ENCODE results near the gene RFTN1. TPM values are rescaled to one million over a fixed set of nuclear protein-coding genes. Genes with fewer than 3 reads are reported as not detected.

The RFTN1 gene
- total and polyA plus RNA-seq, 10 of the 15 experiments (the other 5 are each of a cell fraction or from before 2014, with no cell fraction given), result 20.6 to 213 (median 147) TPM

- no peak for TF ChIP-seq NFYB (IDR thresholded peaks at IDR 0.05; ENCODE audit: insufficient read depth, low read depth, low read length)
- no peak for TF ChIP-seq SIX5 (IDR thresholded peaks at IDR 0.05; ENCODE audit: low read depth, low read length, severe bottlenecking)
- TF ChIP-seq GATAD2B (conservative IDR thresholded peaks at IDR 0.05; ENCODE audit: low read depth), result peak; percentile 39; the same call in 1 of the 2 replicates
- no peak for TF ChIP-seq EZH2 (IDR thresholded peaks at IDR 0.05; ENCODE audit: borderline replicate concordance, control insufficient read depth, low read depth, low read length)
- no peak for TF ChIP-seq IRF5 (IDR thresholded peaks at IDR 0.05; ENCODE audit: borderline replicate concordance)
- TF ChIP-seq KDM1A (IDR thresholded peaks at IDR 0.05; ENCODE audit: borderline replicate concordance), result no peak
- TF ChIP-seq RELB (IDR thresholded peaks at IDR 0.05; ENCODE audit: low read depth), result no peak; the same call in 1 of the 2 replicates
- TF ChIP-seq, protein P1, sequence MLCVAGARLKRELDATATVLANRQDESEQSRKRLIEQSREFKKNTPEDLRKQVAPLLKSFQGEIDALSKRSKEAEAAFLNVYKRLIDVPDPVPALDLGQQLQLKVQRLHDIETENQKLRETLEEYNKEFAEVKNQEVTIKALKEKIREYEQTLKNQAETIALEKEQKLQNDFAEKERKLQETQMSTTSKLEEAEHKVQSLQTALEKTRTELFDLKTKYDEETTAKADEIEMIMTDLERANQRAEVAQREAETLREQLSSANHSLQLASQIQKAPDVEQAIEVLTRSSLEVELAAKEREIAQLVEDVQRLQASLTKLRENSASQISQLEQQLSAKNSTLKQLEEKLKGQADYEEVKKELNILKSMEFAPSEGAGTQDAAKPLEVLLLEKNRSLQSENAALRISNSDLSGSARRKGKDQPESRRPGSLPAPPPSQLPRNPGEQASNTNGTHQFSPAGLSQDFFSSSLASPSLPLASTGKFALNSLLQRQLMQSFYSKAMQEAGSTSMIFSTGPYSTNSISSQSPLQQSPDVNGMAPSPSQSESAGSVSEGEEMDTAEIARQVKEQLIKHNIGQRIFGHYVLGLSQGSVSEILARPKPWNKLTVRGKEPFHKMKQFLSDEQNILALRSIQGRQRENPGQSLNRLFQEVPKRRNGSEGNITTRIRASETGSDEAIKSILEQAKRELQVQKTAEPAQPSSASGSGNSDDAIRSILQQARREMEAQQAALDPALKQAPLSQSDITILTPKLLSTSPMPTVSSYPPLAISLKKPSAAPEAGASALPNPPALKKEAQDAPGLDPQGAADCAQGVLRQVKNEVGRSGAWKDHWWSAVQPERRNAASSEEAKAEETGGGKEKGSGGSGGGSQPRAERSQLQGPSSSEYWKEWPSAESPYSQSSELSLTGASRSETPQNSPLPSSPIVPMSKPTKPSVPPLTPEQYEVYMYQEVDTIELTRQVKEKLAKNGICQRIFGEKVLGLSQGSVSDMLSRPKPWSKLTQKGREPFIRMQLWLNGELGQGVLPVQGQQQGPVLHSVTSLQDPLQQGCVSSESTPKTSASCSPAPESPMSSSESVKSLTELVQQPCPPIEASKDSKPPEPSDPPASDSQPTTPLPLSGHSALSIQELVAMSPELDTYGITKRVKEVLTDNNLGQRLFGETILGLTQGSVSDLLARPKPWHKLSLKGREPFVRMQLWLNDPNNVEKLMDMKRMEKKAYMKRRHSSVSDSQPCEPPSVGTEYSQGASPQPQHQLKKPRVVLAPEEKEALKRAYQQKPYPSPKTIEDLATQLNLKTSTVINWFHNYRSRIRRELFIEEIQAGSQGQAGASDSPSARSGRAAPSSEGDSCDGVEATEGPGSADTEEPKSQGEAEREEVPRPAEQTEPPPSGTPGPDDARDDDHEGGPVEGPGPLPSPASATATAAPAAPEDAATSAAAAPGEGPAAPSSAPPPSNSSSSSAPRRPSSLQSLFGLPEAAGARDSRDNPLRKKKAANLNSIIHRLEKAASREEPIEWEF (IDR thresholded peaks at IDR 0.05; ENCODE audit: insufficient replicate concordance, low read depth, low read length), result peak; percentile 41
- peak; percentile 6; the same call in 1 of the 2 replicates for TF ChIP-seq ZNF207 (IDR thresholded peaks at IDR 0.05; ENCODE audit: borderline replicate concordance)
- peak; percentile 19 for TF ChIP-seq DPF2 (IDR thresholded peaks at IDR 0.05)
- peak; percentile 50; the same call in 1 of the 2 replicates for TF ChIP-seq CREB1 (IDR thresholded peaks at IDR 0.05; ENCODE audit: low read depth)
- TF ChIP-seq PAX5 (IDR thresholded peaks at IDR 0.05; ENCODE audit: borderline replicate concordance, low read depth, low read length), result no peak
- peak; percentile 97 for TF ChIP-seq MEF2B (IDR thresholded peaks at IDR 0.05; ENCODE audit: partially characterized antibody, poor library complexity, severe bottlenecking)
- TF ChIP-seq, protein P2, sequence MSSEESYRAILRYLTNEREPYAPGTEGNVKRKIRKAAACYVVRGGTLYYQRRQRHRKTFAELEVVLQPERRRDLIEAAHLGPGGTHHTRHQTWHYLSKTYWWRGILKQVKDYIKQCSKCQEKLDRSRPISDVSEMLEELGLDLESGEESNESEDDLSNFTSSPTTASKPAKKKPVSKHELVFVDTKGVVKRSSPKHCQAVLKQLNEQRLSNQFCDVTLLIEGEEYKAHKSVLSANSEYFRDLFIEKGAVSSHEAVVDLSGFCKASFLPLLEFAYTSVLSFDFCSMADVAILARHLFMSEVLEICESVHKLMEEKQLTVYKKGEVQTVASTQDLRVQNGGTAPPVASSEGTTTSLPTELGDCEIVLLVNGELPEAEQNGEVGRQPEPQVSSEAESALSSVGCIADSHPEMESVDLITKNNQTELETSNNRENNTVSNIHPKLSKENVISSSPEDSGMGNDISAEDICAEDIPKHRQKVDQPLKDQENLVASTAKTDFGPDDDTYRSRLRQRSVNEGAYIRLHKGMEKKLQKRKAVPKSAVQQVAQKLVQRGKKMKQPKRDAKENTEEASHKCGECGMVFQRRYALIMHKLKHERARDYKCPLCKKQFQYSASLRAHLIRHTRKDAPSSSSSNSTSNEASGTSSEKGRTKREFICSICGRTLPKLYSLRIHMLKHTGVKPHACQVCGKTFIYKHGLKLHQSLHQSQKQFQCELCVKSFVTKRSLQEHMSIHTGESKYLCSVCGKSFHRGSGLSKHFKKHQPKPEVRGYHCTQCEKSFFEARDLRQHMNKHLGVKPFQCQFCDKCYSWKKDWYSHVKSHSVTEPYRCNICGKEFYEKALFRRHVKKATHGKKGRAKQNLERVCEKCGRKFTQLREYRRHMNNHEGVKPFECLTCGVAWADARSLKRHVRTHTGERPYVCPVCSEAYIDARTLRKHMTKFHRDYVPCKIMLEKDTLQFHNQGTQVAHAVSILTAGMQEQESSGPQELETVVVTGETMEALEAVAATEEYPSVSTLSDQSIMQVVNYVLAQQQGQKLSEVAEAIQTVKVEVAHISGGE (CRISPR knock-in tag; IDR thresholded peaks at IDR 0.05), result no peak
- no peak for TF ChIP-seq MYC (IDR thresholded peaks at IDR 0.05; ENCODE audit: insufficient read depth, insufficient read length, insufficient replicate concordance, low read length, severe bottlenecking)
- no peak for TF ChIP-seq RFX5 (IDR thresholded peaks at IDR 0.05; ENCODE audit: low read depth, low read length)
Measured at GRCh38 chr3:16370872-16371740, 142.4 kb downstream of the RFTN1 start (continued).
